Measurements from ENCODE around the gene TPRA1. TPM values are rescaled to one million over a fixed set of nuclear protein-coding genes. Genes with fewer than 3 reads are reported as not detected.

TPRA1 gene
- total and polyA plus RNA-seq, 2 experiments from 2014 or later: 16.7 to 30.4 TPM

DNA sequence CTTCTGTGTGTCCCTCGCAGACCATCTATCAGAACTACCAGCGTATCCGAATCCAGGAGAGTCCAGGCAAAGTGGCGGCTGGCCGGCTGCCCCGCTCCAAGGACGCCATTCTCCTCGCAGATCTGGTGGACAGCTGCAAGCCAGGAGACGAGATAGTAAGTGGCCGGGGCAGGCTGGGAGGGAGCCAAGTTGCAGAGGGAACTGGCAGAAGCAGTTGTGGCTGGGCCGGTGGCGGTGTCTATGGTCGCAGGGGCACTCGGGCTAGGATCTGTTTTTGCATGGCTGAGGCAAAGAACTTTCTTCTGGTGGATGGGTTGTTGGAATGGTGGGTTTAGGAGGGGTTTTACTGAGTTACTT lies 17.8 kb upstream of the TPRA1 start (continued):
- TF ChIP-seq, protein P1, sequence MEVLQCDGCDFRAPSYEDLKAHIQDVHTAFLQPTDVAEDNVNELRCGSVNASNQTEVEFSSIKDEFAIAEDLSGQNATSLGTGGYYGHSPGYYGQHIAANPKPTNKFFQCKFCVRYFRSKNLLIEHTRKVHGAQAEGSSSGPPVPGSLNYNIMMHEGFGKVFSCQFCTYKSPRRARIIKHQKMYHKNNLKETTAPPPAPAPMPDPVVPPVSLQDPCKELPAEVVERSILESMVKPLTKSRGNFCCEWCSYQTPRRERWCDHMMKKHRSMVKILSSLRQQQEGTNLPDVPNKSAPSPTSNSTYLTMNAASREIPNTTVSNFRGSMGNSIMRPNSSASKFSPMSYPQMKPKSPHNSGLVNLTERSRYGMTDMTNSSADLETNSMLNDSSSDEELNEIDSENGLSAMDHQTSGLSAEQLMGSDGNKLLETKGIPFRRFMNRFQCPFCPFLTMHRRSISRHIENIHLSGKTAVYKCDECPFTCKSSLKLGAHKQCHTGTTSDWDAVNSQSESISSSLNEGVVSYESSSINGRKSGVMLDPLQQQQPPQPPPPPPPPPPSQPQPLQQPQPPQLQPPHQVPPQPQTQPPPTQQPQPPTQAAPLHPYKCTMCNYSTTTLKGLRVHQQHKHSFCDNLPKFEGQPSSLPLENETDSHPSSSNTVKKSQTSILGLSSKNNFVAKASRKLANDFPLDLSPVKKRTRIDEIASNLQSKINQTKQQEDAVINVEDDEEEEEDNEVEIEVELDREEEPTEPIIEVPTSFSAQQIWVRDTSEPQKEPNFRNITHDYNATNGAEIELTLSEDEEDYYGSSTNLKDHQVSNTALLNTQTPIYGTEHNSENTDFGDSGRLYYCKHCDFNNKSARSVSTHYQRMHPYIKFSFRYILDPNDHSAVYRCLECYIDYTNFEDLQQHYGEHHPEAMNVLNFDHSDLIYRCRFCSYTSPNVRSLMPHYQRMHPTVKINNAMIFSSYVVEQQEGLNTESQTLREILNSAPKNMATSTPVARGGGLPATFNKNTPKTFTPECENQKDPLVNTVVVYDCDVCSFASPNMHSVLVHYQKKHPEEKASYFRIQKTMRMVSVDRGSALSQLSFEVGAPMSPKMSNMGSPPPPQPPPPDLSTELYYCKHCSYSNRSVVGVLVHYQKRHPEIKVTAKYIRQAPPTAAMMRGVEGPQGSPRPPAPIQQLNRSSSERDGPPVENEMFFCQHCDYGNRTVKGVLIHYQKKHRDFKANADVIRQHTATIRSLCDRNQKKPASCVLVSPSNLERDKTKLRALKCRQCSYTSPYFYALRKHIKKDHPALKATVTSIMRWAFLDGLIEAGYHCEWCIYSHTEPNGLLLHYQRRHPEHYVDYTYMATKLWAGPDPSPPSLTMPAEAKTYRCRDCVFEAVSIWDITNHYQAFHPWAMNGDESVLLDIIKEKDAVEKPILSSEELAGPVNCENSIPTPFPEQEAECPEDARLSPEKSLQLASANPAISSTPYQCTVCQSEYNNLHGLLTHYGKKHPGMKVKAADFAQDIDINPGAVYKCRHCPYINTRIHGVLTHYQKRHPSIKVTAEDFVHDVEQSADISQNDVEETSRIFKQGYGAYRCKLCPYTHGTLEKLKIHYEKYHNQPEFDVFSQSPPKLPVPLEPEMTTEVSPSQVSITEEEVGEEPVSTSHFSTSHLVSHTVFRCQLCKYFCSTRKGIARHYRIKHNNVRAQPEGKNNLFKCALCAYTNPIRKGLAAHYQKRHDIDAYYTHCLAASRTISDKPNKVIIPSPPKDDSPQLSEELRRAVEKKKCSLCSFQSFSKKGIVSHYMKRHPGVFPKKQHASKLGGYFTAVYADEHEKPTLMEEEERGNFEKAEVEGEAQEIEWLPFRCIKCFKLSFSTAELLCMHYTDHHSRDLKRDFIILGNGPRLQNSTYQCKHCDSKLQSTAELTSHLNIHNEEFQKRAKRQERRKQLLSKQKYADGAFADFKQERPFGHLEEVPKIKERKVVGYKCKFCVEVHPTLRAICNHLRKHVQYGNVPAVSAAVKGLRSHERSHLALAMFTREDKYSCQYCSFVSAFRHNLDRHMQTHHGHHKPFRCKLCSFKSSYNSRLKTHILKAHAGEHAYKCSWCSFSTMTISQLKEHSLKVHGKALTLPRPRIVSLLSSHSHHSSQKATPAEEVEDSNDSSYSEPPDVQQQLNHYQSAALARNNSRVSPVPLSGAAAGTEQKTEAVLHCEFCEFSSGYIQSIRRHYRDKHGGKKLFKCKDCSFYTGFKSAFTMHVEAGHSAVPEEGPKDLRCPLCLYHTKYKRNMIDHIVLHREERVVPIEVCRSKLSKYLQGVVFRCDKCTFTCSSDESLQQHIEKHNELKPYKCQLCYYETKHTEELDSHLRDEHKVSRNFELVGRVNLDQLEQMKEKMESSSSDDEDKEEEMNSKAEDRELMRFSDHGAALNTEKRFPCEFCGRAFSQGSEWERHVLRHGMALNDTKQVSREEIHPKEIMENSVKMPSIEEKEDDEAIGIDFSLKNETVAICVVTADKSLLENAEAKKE (CRISPR knock-in tag; IDR thresholded peaks at IDR 0.05): no peak
- no peak for TF ChIP-seq ZNF331 (CRISPR knock-in tag; IDR thresholded peaks at IDR 0.05; ENCODE audit: low read depth)
- TF ChIP-seq EZH2phosphoT487 (IDR thresholded peaks at IDR 0.05; ENCODE audit: unreplicated experiment): no peak
- no peak for TF ChIP-seq NANOG (IDR thresholded peaks at IDR 0.05; ENCODE audit: borderline replicate concordance)
- no peak for TF ChIP-seq CREB1 (CRISPR knock-in tag; IDR thresholded peaks at IDR 0.05; ENCODE audit: low read depth)
- TF ChIP-seq ZNF114 (CRISPR knock-in tag; IDR thresholded peaks at IDR 0.05): no peak

DNA sequence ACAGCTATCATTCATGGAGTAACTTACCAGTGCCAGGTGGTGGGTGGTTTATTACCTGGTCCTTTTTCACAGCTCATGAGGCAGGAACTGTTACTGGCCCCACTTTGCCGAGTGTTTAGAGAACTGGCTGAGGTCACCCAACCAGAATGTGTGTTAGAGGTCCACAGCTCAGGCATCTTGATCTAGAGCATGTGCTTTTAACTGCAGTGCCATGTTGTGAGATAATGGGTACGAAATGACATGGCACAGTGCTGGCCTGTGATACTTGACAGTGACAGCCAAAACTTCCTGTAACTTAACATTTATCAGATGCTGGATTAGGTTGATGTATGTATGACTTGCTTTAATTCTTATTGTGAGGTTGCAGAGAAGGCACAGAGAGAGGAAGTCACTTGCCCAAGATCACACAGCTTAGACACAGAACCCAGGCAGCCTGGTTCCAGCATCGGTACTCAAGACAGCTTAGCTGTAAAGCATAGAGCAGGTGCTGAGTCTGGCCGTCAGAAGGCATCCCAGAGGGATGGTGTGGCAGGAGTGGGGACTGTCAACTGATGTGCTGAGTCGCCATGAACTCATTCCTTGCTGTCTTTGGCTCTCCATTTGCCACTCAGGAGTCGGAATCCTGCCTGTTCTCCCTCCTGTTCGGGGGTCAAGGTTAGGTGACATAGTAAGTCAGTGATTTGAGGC lies 17.3 kb upstream of the TPRA1 start:
- no peaks in the 10 kb centered on the region for H3K27me3 ChIP-seq (ENCODE audit: insufficient read depth)
- H3K36me3 ChIP-seq (ENCODE audit: insufficient read depth): peaks cover 70% of the 10 kb centered on the region
- ATAC-seq: no peak
- TF ChIP-seq, protein P1 (CRISPR knock-in tag; IDR thresholded peaks at IDR 0.05): no peak
- TF ChIP-seq, protein P2, sequence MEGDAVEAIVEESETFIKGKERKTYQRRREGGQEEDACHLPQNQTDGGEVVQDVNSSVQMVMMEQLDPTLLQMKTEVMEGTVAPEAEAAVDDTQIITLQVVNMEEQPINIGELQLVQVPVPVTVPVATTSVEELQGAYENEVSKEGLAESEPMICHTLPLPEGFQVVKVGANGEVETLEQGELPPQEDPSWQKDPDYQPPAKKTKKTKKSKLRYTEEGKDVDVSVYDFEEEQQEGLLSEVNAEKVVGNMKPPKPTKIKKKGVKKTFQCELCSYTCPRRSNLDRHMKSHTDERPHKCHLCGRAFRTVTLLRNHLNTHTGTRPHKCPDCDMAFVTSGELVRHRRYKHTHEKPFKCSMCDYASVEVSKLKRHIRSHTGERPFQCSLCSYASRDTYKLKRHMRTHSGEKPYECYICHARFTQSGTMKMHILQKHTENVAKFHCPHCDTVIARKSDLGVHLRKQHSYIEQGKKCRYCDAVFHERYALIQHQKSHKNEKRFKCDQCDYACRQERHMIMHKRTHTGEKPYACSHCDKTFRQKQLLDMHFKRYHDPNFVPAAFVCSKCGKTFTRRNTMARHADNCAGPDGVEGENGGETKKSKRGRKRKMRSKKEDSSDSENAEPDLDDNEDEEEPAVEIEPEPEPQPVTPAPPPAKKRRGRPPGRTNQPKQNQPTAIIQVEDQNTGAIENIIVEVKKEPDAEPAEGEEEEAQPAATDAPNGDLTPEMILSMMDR (conservative IDR thresholded peaks at IDR 0.05; ENCODE audit: low read depth in 2 of 2): no peak

More for the DNA sequence above, 17.3 kb upstream of the TPRA1 start:
- Histone ChIP-seq H3K4me3 (no peak overlapping the region), H3K79me2 (replicated peaks; ENCODE audit: insufficient read depth) (peaks cover 41% of the 10 kb centered on the region), H2AFZ (no peak overlapping the region), H3F3A (replicated peaks; ENCODE audit: low read depth) (no peaks in the 10 kb centered on the region), H3K9me2 (ENCODE audit: insufficient read depth) (no peaks in the 10 kb centered on the region), H3K4me2 (no peak overlapping the region), H3K4me1 (ENCODE audit: insufficient read depth) (no peaks in the 10 kb centered on the region), H4K20me1 (replicated peaks; ENCODE audit: insufficient read depth) (peaks cover 32% of the 10 kb centered on the region), H3K27ac (ENCODE audit: low read depth) (no peak overlapping the region)
- H3K27me3 Mint-ChIP-seq (ENCODE audit: insufficient read depth, low read depth, poor library complexity): peaks cover 1% of the 10 kb centered on the region
- H3K36me3 Mint-ChIP-seq (ENCODE audit: low read depth): peaks cover 95% of the 10 kb centered on the region
- no peak overlapping the region for H3K4me3 Mint-ChIP-seq
- DNase-seq (ENCODE audit: low spot score): no peak
- peaks cover 4% of the 10 kb centered on the region; the same call in 1 of the 3 replicates for H3K4me1 Mint-ChIP-seq
- H3K9me3 Mint-ChIP-seq: no peaks in the 10 kb centered on the region
- H3K27ac Mint-ChIP-seq: no peak overlapping the region; the same call in 1 of the 2 replicates
